Measurements from ENCODE around the gene RPL10.

- TF ChIP-seq CTCF (IDR thresholded peaks at IDR 0.05): no peak
- TF ChIP-seq POLR2A (IDR thresholded peaks at IDR 0.05): no peak
These were observed 36.4 kb downstream of the RPL10 start for GRCh38 chrX:154434394-154435168.
